ENCODE results near the gene RNF41. TPM values are rescaled to one million over a fixed set of nuclear protein-coding genes. Genes with fewer than 3 reads are reported as not detected.
A peak's percentile ranks its signal among the peaks of the same experiment; 100 is the strongest.

The RNF41 gene
- total RNA-seq, 4 donors from 2014 or later: 50.0 to 81.6 (median 62.0) TPM

DNA sequence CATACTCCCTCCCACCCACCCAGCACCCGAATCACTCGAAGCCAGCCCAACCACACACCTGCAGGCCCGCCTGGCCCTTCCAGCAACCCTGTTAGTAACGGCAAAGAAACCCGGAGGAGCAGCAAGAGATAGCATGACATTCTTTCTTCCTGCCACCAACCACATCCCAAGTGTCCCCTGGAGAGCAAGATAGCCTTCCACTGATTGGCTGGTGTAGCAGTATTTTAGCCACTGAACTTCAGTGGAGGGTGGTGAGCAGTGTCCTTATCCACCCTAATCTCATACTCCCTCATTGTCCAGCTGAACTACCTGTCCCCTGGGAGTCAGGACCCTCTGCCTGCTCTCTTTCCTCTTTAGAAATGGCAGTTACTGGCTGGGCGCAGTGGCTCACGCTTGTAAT lies 7.4 kb upstream of the RNF41 start:
- Histone ChIP-seq H3K27ac (no peak overlapping the region), H3K36me3 (peaks cover 0 to 41% (median 0%) of the 10 kb centered on the region in 3 donors), H3K4me3 (no peak overlapping the region), H3K27me3 (no peaks in the 10 kb centered on the region), H3K4me1 (peaks cover 0 to 10% (median 7%) of the 10 kb centered on the region in 4 donors), H3K9me3 (no peaks in the 10 kb centered on the region)
- DNase-seq (ENCODE audit: low spot score in 2 of 2): no peak
- TF ChIP-seq POLR2A (IDR thresholded peaks at IDR 0.05) (no peak), EP300 (IDR thresholded peaks at IDR 0.05) (no peak)
- TF ChIP-seq, protein P1, sequence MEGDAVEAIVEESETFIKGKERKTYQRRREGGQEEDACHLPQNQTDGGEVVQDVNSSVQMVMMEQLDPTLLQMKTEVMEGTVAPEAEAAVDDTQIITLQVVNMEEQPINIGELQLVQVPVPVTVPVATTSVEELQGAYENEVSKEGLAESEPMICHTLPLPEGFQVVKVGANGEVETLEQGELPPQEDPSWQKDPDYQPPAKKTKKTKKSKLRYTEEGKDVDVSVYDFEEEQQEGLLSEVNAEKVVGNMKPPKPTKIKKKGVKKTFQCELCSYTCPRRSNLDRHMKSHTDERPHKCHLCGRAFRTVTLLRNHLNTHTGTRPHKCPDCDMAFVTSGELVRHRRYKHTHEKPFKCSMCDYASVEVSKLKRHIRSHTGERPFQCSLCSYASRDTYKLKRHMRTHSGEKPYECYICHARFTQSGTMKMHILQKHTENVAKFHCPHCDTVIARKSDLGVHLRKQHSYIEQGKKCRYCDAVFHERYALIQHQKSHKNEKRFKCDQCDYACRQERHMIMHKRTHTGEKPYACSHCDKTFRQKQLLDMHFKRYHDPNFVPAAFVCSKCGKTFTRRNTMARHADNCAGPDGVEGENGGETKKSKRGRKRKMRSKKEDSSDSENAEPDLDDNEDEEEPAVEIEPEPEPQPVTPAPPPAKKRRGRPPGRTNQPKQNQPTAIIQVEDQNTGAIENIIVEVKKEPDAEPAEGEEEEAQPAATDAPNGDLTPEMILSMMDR (IDR thresholded peaks at IDR 0.05): no peak
- 80 to 87% methylated on average over 7 of the region's 7 CpGs for WGBS, 2 donors

DNA sequence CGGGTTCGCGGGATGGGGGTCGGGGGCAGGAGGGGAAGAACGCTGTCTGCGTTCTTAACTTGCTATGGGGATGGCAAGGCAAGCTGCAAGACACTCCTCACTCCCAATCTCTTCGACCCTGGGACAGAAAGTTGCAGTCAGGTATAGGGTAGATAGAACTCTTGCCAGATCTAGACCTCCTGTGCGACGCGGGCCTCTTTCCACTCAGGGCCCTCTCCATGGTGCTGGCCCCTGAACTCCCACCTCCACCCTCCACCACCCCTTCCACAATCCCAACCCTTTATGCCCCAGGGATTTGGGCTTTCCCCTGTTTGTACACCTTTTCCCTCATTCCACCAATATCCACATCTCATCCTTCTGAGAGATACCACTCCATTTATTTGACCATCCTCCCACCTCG lies 3.2 kb upstream of the RNF41 start:
- Histone ChIP-seq H3K4me1 (peaks cover 0 to 38% (median 28%) of the 10 kb centered on the region in 4 donors), H3K36me3 (peaks cover 0 to 41% (median 0%) of the 10 kb centered on the region in 3 donors), H3K9me3 (no peaks in the 10 kb centered on the region), H3K27ac (peak overlapping the region in 3 of 4 donors; percentile 87 to 99 (median 99)), H3K4me3 (peak overlapping the region; percentile 33 to 65 (median 59)), H3K27me3 (no peaks in the 10 kb centered on the region)
- WGBS, 2 donors: 75 to 79% methylated on average over 11 of the region's 11 CpGs
- TF ChIP-seq, protein P1 (IDR thresholded peaks at IDR 0.05): no peak
- DNase-seq (ENCODE audit: low spot score in 2 of 2): no peak

DNA sequence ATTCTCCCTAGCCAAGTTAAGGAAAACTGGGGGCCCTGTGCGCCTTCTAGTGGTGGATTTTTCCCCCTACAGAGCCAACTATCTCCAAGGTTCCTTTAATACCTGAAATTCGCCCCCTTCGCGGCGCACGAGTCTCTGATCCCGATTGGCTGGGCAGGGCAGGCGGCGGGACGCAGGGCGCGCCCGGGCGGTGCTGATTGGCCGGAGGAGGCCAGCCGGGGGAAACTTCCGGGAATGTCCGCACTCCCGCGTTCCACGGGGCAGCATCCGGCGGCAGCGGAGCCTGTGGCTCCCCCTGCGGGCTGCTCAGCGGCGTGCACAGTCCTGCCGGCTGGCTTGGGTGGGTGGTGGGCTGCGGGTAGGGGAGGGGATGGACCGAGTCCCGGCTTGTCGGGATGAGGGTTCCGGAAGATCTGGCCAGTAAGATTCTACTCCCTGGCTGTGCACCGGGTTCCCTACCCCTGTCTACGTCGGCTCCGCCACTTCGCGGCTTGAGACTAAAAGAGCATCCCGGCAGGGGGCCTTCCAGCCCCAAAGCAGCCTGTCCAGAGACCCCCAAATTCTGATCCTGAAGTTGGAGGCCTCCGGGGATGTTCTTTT lies 2.5 kb upstream of the RNF41 start, which contains the start of gene NABP2:
NABP2 (plus strand) TSS at position 241 of the 600 bp plus-strand sequence. CDS start 515 bp downstream, outside the sequence.
- Histone ChIP-seq H3K4me1 (peaks cover 0 to 46% (median 31%) of the 10 kb centered on the region in 4 donors), H3K4me3 (peak within 1 kb of the TSS; percentile 33 to 65 (median 59)), H3K9me3 (no peaks in the 10 kb centered on the region), H3K27me3 (no peaks in the 10 kb centered on the region), H3K36me3 (peaks cover 0 to 33% (median 0%) of the 10 kb centered on the region in 3 donors), H3K27ac (peak within 1 kb of the TSS; percentile 52 to 99 (median 94))
- WGBS, 2 donors: 0% methylated on average over 29 to 31 of the region's 41 CpGs
- peak in 1 of 2 donors; percentile 62 for TF ChIP-seq POLR2A (IDR thresholded peaks at IDR 0.05)
- TF ChIP-seq, protein P1 (IDR thresholded peaks at IDR 0.05): peak; percentile 81 to 98 (median 94)
- TF ChIP-seq EP300 (IDR thresholded peaks at IDR 0.05): peak; percentile 83 to 91
- DNase-seq (ENCODE audit: low spot score in 2 of 2): peak; percentile 97

DNA sequence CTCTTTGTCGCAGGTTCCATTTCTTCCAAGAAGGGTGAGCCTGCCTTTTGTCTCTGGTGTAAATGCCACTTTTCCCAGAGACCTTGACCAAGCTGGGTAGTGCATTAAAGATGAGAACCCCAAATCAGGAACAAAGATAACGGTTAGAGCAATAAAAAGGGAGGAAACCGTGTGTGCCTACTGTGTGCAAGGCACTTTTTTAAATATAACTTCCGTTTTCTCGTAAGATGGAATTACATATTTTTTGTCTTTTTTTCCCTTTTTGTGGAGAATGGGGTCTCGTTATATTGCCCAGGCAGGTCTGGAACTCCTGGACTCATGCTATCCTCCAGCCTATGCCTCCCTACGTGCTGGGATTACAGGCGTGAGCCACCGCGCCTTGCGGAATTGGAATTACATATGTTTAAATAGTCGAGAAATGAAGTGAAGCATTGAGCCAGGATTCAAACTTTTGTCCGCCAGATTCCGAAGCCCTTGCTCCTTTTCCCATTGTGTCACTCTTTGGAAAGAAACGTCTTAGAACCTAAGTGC lies 1.9 kb upstream of the RNF41 start:
- Histone ChIP-seq H3K4me3 (peak overlapping the region in 3 of 4 donors; percentile 33 to 65 (median 62)), H3K4me1 (peaks cover 0 to 51% (median 31%) of the 10 kb centered on the region in 4 donors), H3K36me3 (peaks cover 0 to 28% (median 0%) of the 10 kb centered on the region in 3 donors), H3K9me3 (no peaks in the 10 kb centered on the region), H3K27ac (peak overlapping the region; percentile 52 to 99 (median 93)), H3K27me3 (no peaks in the 10 kb centered on the region)
- 24 to 29% methylated on average over 15 of the region's 15 CpGs for WGBS, 2 donors
- TF ChIP-seq POLR2A (IDR thresholded peaks at IDR 0.05) (no peak), EP300 (IDR thresholded peaks at IDR 0.05) (no peak)
- TF ChIP-seq, protein P1 (IDR thresholded peaks at IDR 0.05): no peak
- DNase-seq (ENCODE audit: low spot score in 2 of 2): no peak

DNA sequence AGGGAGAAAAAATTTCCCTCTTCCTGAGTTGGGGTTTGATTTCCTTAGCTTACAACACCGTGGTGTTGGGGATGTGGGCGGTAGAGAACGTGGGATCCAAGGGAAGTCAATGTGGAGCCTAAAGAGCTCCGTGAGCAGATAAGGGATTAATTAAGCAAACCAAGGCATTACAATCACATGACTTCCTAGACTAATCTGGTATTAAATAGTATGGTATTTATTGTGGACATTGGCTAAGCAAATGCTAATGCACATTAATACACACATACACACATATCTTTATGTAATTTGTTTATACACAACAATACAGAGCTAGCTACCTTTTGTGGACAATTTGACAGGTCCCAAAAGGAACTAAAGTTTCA lies 791 bp upstream of the RNF41 start:
- no peaks in the 10 kb centered on the region for H3K9me3 ChIP-seq
- H3K27me3 ChIP-seq: no peaks in the 10 kb centered on the region
- H3K27ac ChIP-seq: peak overlapping the region; percentile 90 to 99 (median 96)
- DNase-seq (ENCODE audit: low spot score in 2 of 2): no peak
- TF ChIP-seq, protein P1 (IDR thresholded peaks at IDR 0.05): no peak
- no peak for TF ChIP-seq EP300 (IDR thresholded peaks at IDR 0.05)
- TF ChIP-seq POLR2A (IDR thresholded peaks at IDR 0.05): no peak
- H3K4me1 ChIP-seq: peaks cover 0 to 56% (median 31%) of the 10 kb centered on the region in 4 donors
- H3K4me3 ChIP-seq: peak overlapping the region; percentile 69 to 95 (median 82)
- peaks cover 0 to 19% (median 0%) of the 10 kb centered on the region in 3 donors for H3K36me3 ChIP-seq
- 9 to 14% methylated on average over 4 of the region's 4 CpGs for WGBS, 2 donors

Measured in tibial nerve (tissue), 4 donors.